Measurements from ENCODE around the gene PSPN.

Gene PSPN

GRCh38 chr19:6375411-6376010 is at the start of gene PSPN:
PSPN (minus strand) TSS chr19:6375933; CDS start chr19:6375849, 84 bp downstream.
- DNase-seq = no peak

GRCh38 chr19:6424939-6425731 is 49.4 kb upstream of the PSPN start:
- peak; percentile 100 for DNase-seq

DNA sequence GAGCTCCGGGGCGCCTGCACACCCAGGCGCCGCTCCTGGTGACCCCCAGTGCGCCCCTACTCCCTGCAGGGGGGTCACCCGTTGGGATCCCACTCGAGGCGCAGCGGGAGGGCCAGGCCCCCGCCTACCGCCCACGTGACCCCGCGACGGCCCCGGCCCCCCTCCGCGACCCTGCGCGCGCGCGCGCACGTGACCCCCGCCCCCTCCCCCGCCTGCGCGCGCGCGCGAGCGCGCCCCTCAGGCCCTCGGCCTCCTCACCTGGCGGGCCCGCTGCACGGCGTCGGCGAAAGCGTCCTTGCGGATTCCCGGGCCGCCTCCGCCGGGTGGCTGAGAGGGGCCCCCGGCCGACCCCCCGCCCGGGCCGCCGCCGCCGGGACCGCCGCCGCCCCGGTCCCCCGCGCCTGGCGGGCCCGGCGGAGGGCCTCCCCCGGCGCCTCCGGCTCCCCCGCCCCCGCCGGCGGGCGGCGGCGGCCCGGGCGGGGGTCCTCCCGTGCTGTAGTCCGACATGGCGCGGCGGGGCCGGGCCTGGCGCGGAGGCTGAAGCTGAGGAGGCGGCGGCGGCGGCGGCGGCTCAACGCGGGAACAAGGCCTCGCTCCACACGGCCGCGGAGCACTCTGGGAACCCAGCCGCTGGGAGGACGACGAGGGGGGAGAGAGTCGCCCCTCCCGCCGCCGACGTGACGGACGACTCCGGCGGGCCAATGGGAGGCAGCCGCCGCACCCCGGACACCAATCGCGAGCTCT is 48.6 kb upstream of the PSPN start, which contains the start of gene KHSRP:
TSS of gene KHSRP (minus strand) at position 617 of the 744 bp plus-strand sequence. CDS start at position 507, 110 bp downstream.
- DNase-seq = no peak

DNA sequence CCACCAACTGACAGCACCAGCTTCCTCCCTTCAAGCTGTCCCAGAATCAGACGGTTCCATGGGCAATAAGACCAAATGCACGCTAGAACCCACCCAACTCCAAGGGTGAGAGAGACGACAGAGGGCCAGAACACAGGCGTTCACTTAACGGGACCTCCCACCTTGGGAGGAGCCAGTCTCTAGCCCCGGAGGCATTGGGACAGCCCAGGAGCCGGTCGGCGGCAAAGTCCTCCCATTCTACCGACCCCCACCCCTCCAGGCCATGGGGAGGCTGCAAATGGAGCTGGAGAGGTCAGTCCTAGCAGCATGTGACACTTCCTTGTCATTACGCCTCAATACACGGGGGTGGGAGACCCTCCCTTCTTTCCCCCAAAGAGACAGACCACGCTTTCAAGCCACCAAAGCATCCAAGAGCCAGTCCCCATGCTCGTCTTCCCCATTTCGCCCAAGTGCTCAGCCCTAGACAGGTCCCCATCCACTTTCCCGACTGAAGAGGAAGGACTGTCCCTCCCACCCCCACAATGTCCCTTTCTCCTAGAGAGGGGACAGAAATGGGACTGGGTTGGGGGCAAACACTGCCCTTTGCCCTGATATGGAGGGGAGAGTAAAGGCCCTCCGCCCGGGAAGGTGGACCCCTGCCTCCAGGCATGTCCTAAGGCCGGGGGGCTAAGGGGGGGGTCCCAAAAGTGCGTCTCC is 47.9 kb upstream of the PSPN start:
- peak; percentile 35 for DNase-seq

DNA sequence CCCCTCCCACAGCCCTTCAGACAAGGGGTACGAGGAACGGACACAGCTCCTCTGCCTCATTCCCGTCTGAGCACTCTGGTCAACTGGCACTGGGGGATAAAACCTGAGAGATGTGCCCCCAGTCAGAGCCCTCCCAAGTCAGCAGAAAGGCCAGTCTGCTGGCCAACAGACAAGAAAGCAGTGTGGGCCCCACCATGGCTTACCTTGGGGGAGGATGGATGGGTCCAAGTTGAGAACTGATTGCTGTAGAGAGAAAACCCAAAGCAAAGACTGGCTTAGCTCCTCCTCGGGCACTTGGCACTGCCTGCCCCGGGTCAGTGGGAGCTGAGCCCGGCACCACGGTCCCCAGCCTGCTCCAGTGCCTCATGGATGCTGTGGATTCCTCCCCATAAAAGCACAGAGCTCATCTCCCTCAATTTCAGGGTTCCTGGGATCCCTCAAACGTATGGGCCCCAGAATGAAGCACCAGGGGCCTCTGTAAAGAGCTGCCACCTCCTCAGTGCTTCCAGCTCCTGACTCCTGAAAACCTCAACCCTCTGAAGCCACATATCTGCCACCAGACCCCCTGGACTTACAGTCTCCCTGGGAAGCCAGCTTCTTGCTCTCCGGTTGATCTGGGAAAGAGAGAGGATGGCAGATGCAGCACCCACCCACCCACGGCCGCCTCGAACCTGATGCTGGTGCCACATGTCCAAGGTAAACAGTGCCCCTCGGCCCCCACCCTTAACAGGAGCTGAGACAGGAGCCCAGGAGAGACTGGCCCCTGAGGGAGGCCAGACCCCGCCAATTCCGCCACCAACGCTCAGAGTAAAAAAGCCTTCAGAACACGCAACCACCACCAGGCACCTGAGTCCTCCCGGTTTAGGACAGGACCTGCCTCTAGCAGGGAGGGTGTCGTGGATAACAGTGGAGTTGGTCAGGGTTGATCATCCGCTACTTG is 45.6 kb upstream of the PSPN start:
- DNase-seq = no peak

DNA sequence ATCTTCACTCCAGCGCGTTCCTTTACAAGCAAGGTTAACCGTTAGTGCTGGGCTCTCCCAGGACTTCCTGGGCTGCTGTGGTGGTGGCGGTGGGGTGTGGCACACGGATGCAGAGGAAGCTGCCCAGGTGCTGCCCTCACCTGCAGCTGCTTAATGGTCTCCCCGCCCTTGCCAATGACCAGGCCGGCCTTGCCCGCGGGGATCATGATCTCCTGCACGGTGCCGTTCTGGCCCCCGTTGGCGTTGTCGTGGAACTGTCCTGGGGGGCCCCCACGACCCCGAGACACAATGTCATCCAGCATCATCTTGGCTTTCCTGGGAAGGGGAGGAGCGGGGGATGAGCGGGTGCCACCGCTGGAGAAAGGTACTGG is 42.8 kb upstream of the PSPN start:
- DNase-seq = no peak

DNA sequence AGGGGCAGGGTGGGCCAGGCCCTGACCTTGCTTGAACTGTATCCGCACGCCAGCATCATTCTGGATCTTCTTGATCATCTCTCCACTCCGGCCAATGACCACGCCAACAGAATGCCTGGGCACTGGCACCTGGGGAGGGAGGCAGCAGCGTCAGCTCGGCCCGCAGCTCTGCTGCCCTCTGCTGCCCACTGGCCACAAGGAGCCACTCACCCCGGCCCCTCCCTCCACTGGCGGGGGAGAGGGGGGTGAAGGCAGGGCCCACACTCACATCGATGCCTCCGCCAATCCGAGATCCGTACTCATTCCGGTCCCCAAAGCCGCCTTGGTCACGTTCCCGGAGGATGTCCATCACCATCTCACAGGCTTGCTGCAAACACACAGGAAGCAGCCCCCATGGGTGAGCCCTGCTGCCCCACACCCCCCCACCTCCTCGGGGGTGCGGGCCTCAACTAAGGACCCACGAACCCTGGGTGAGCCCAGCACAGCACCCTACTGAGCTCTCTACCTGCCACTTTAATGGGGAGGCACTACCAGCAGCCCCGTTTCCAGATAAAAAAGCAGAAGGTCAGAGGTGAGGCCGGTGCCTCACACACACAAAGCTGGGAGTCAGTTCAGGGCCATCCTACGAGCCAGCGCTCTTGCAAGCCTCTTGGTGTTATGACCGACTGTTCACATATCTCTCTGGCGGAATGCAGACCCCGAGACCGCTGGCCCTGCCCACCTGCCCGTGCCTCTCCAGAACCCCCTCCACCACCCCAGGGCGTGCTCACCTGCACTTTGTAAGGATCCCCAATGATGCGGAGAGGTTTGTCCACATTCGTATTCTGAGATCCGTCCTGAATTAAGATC is 42.2 kb upstream of the PSPN start:
- DNase-seq = no peak

GRCh38 chr19:6416658-6417405 is 41.1 kb upstream of the PSPN start:
- no peak for DNase-seq

DNA sequence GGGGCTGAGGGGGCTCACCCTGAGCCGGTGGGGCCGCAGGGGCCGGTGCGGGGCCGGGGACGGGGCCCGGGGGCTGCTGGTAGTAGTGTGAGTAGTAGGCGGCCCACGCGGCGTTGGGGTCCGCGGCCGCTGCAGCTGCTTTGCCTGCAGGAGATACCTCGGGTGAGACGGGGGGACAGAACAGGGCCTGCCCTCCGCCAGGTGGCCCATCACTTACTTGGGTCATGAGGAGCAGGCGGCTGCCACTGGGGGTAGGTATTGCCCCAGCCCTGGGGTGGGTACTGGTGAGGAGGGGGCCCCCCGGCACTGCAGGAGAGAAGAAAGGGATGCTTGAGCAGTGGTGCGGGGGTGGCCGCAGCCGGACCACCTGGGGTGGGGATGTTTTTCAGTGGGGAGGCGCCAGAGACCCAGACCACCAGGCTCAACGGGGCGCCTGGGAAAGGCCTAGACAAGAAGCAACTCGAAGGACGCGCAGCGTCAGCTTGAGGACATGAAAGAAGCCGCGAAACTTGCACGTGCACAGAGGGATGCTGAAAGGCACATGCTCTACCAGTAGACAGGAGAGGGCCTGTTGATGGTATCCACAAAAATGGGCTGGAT is 40.0 kb upstream of the PSPN start:
- no peak for DNase-seq

GRCh38 chr19:6414793-6415590 is 39.3 kb upstream of the PSPN start:
- DNase-seq = no peak

GRCh38 chr19:6413721-6414643 is 38.2 kb upstream of the PSPN start:
- no peak for DNase-seq

DNA sequence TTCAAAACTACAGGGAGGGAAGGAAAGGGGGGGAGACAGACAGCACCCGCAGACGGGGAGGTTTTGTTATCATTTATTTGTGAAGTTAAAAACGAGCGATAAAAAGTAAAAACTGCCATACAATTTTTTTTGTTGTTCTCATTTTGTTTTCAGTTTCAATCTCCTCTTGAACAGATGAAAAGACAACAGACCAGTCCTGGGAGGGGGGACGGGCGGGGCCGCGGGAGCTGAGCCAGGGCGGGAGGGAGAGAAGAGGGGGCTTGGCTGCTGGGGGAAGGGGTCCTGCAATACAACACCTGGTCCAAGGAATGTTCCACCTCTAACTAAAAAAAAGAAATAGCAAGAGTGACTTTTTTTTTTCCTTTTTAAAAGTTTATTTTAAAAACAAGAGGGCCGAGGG is 37.6 kb upstream of the PSPN start:
- DNase-seq = no peak

- no peak for DNase-seq
These were observed 36.8 kb upstream of the PSPN start for GRCh38 chr19:6412447-6413091.

DNA sequence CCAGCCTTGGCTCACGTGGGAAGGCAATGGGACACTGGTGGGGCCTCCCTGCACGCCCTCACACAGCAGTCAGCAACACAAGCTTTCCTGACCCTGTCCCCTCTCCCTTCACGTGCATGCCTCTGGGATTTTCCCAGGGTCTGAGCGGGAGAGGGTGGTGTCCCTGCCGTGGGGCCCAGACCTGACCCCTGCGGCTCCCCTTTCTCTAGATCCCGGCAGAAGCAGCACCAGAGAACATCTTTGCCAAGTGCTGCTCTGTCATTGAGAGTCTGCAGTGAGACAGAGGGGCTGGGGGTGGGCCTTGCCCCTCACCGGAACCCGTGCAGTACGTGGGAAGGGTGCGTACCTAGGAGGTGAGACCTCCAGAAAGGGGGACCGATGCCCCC is 36.3 kb upstream of the PSPN start:
- no peak for DNase-seq

DNA sequence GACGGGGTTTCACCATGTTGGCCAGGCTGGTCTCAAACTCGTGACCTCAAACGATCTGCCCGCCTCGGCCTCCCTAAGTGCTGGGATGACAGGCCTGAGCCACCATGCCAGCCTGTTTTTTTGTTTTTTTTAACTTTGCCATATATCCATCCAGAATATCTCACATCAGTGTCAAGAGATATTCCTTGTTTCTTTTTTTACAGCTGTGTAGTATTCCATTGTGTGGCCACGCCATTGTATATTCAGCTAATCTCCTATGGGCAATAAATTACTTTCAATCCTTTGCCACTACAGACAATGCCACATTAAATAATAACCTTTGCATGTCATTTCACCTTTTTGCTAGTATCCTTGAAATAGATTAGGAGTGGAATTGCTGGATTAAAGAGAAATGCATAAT is 33.6 kb upstream of the PSPN start:
- DNase-seq = no peak

DNA sequence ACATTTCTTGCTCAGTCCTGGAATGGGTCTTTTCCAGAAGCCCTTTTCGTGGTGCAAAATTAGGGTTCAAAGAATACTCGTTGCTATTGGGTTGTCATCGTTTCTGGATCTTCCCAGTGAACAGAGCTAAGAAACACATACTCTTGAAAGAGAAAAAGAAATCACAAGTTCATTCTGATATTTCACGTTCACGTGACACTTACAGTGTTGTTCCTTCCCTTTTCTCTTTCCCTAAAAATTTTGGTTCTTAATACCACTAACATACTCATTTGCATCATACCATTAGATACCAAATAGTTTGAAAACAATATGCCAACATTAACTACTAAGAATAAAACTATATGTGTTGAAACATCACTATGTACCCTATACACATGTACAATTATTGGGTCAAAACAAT is 30.7 kb upstream of the PSPN start:
- DNase-seq = peak; percentile 63
